Activated naive CD8-positive, alpha-beta T cell (primary cell): ENCODE data around the gene LIF.
A peak's percentile ranks its signal among the peaks of the same experiment; 100 is the strongest.

Experiments used
- H3K27ac Mint-ChIP-seq: one replicate; pipeline ENCODE4 v1.8.0; 2021; ENCODE audit warnings: mixed read lengths
- H3K27me3 Mint-ChIP-seq: one replicate; pipeline ENCODE4 v1.8.0; 2021; ENCODE audit warnings: mixed read lengths
- H3K36me3 Mint-ChIP-seq: one replicate; pipeline ENCODE4 v1.8.0; 2021; ENCODE audit warnings: mixed read lengths
- H3K4me1 Mint-ChIP-seq: one replicate; pipeline ENCODE4 v1.8.0; 2021; ENCODE audit warnings: low read depth, mixed read lengths
- H3K4me3 Mint-ChIP-seq: one replicate; pipeline ENCODE4 v1.8.0; 2021; ENCODE audit warnings: mild to moderate bottlenecking, mixed read lengths
- H3K9me3 Mint-ChIP-seq: one replicate; pipeline ENCODE4 v1.8.0; 2021; ENCODE audit warnings: low read depth, mixed read lengths

LIF gene

GRCh38 chr22:30195245-30196140 is 51.1 kb downstream of the LIF start:
- no peaks in the 10 kb centered on the region for H3K9me3 Mint-ChIP-seq
- no peaks in the 10 kb centered on the region for H3K36me3 Mint-ChIP-seq
- no peaks in the 10 kb centered on the region for H3K27me3 Mint-ChIP-seq
- peaks cover 50% of the 10 kb centered on the region for H3K4me1 Mint-ChIP-seq
- H3K4me3 Mint-ChIP-seq: no peak overlapping the region
- peak overlapping the region; percentile 81 for H3K27ac Mint-ChIP-seq

GRCh38 chr22:30193031-30193775 is 53.4 kb downstream of the LIF start:
- Mint-ChIP-seq H3K27ac (no peak overlapping the region), H3K4me1 (peaks cover 60% of the 10 kb centered on the region), H3K27me3 (no peaks in the 10 kb centered on the region), H3K36me3 (no peaks in the 10 kb centered on the region), H3K4me3 (no peak overlapping the region), H3K9me3 (no peaks in the 10 kb centered on the region)

- H3K4me3 Mint-ChIP-seq: no peak overlapping the region
- H3K36me3 Mint-ChIP-seq: no peaks in the 10 kb centered on the region
- H3K27me3 Mint-ChIP-seq: no peaks in the 10 kb centered on the region
- H3K9me3 Mint-ChIP-seq: no peaks in the 10 kb centered on the region
- H3K27ac Mint-ChIP-seq: no peak overlapping the region
- peaks cover 65% of the 10 kb centered on the region for H3K4me1 Mint-ChIP-seq
Observed at GRCh38 chr22:30192427-30192826, 54.1 kb downstream of the LIF start.

- Mint-ChIP-seq H3K4me1 (peaks cover 63% of the 10 kb centered on the region), H3K4me3 (no peak overlapping the region), H3K9me3 (no peaks in the 10 kb centered on the region), H3K27ac (no peak overlapping the region), H3K36me3 (no peaks in the 10 kb centered on the region), H3K27me3 (no peaks in the 10 kb centered on the region)
Observed at GRCh38 chr22:30191040-30191701, 55.4 kb downstream of the LIF start.

- H3K4me1 Mint-ChIP-seq: peaks cover 60% of the 10 kb centered on the region
- no peak overlapping the region for H3K4me3 Mint-ChIP-seq
- no peak overlapping the region for H3K27ac Mint-ChIP-seq
- no peaks in the 10 kb centered on the region for H3K27me3 Mint-ChIP-seq
- no peaks in the 10 kb centered on the region for H3K9me3 Mint-ChIP-seq
- H3K36me3 Mint-ChIP-seq: no peaks in the 10 kb centered on the region
Observed at GRCh38 chr22:30190574-30190973, 56.0 kb downstream of the LIF start.
